Subcutaneous adipose tissue (tissue), 4 donors: Measurements from ENCODE around the gene PBX3. TPM values are rescaled to one million over a fixed set of nuclear protein-coding genes. Genes with fewer than 3 reads are reported as not detected.

ENCODE experiments used
- CTCF ChIP-seq: fragments of 450-650 bp; IDR thresholded peaks from one replicate; pipeline ENCODE4 v1.5.1; 2016; ENCODE audit warnings: low read depth, mild to moderate bottlenecking, control low read depth, antibody characterized with exemption, moderate library complexity
- total RNA-seq, 4 donors: library from RNA; depleted of rRNA; stranded (reverse); fragments of >200 nt; gene quantifications; one replicate each; pipeline ENCODE4 v1.1.0, GENCODE V29; 2016

PBX3 gene
- total RNA-seq, 4 donors from 2014 or later: 29.7 to 44.9 (median 35.4) TPM

GRCh38 chr9:125914411-125914810 is 167.2 kb downstream of the PBX3 start:
- no peak for TF ChIP-seq CTCF

- TF ChIP-seq CTCF: no peak
Observed at GRCh38 chr9:125915606-125916005, 168.4 kb downstream of the PBX3 start.

- TF ChIP-seq CTCF: no peak
Observed at GRCh38 chr9:125919565-125919964, 172.4 kb downstream of the PBX3 start.

- TF ChIP-seq CTCF: no peak
Observed at GRCh38 chr9:125920402-125920801, 173.2 kb downstream of the PBX3 start.

GRCh38 chr9:125922854-125923253 is 175.7 kb downstream of the PBX3 start:
- TF ChIP-seq CTCF: no peak

GRCh38 chr9:125924351-125924750 is 177.2 kb downstream of the PBX3 start:
- no peak for TF ChIP-seq CTCF

- TF ChIP-seq CTCF: no peak
Observed at GRCh38 chr9:125926936-125927335, 179.8 kb downstream of the PBX3 start.
